Posterior vena cava (tissue), 2 donors: ENCODE measurements around the gene BNIPL. TPM values are rescaled to one million over a fixed set of nuclear protein-coding genes. Genes with fewer than 3 reads are reported as not detected.

Experiments used
- DNase-seq: peaks from one replicate; pipeline ENCODE4 v3.0.0-alpha.2; 2020; ENCODE audit warnings: low spot score
- intact Hi-C, 2 donors: fragments of 100-400 bp; cut with DNase I; formaldehyde crosslinking; loops; one replicate each; pipeline versions ENCODE4 v1.14.1 to v1.14.2; 2022 to 2023
- total RNA-seq, 2 donors: library from RNA; stranded (reverse); fragmentation: NEBNext Ultra II Directional; extraction: Animal tissue kit (Norgen Biotek cat#: 25700); gene quantifications; one replicate each; pipeline ENCODE4 v1.2.1, GENCODE V29; 2021
- donor health status: DM: yes; HTN: yes; CAD: no.
- donor health status: DM: yes; HTN: yes; CAD: no.

The BNIPL gene
- total RNA-seq, 2 donors from 2014 or later: 0.33 to 0.93 TPM

DNA sequence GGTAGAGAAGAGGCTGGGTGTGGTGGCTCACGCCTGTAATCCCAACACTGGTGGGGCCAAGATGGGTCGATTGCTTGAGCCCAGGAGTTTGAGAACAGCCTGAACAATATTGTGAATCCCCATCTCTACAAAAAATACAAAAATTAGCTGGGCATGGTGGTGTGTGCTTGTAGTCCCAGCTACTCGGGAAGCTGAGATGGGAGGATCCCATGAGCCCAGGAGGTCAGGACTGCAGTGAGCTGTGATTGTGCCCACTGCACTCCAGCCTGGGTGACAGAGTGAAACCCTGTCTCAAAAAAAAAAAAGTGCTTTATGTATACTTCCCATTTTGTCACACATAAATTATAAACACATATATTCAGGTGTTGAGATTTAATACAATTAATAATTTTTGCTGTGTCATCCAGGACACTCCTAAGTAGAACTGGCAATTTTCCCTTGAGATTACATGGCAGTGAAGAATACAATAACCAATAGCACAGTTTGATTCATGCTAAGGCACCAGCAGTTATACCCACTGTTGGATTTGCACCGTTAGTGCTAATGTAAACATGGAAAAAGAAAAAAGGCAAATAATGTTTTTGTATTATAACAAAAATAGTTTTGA lies 49.7 kb downstream of the BNIPL start:
- peak; percentile 25 for DNase-seq

More for the DNA sequence above, 49.7 kb downstream of the BNIPL start:
- intact Hi-C loops: no loop called here

Other genes starting within 250 kb of the BNIPL start
- 100 to 1,000 TPM; 136 to 183 TPM for gene CTSK, start 228.3 kb upstream of the BNIPL start, total RNA-seq
- gene ARNT, start 160.0 kb upstream of the BNIPL start, total RNA-seq: 10 to 100 TPM; 47.3 to 51.2 TPM
- gene CTXND2, start 149.4 kb upstream of the BNIPL start, total RNA-seq: not detected
- 10 to 100 TPM; 26.4 to 26.8 TPM for gene SETDB1, start 110.2 kb upstream of the BNIPL start, total RNA-seq
- 100 to 1,000 TPM; 112 to 133 TPM for gene CERS2, start 61.8 kb upstream of the BNIPL start, total RNA-seq
- under 1 TPM in 1 of 2 donors, not detected in 1; 0.19 TPM for gene ANXA9, start 54.3 kb upstream of the BNIPL start, total RNA-seq
- gene MINDY1, start 29.7 kb upstream of the BNIPL start, total RNA-seq: 10 to 100 TPM; 17.3 to 17.8 TPM
- 10 to 100 TPM; 15.5 to 17.4 TPM for gene PRUNE1, start 28.1 kb upstream of the BNIPL start, total RNA-seq
- gene C1orf56, start 11.2 kb downstream of the BNIPL start, total RNA-seq: 1 to 10 TPM; 3.3 to 4.6 TPM
- 10 to 100 TPM; 65.7 to 68.2 TPM for gene CDC42SE1, start 23.0 kb downstream of the BNIPL start, total RNA-seq
- 1 to 10 TPM; 2.0 to 3.2 TPM for gene MLLT11, start 23.8 kb downstream of the BNIPL start, total RNA-seq
- gene GABPB2, start 34.2 kb downstream of the BNIPL start, total RNA-seq: 10 to 100 TPM; 14.6 to 18.2 TPM
- 10 to 100 TPM in 1 of 2 donors, 1 to 10 TPM in 1; 6.9 to 10.1 TPM for gene SEMA6C, start 110.0 kb downstream of the BNIPL start, total RNA-seq
- gene TNFAIP8L2, start 120.1 kb downstream of the BNIPL start, total RNA-seq: 1 to 10 TPM; 3.0 to 4.2 TPM
- 1 to 10 TPM; 6.6 to 7.0 TPM for gene LYSMD1, start 129.3 kb downstream of the BNIPL start, total RNA-seq
- gene SCNM1, start 129.6 kb downstream of the BNIPL start, total RNA-seq: 10 to 100 TPM; 26.5 to 27.0 TPM
- gene TMOD4, start 139.4 kb downstream of the BNIPL start, total RNA-seq: under 1 TPM in 1 of 2 donors, not detected in 1; 0.88 TPM
- 10 to 100 TPM; 28.4 to 38.5 TPM for gene VPS72, start 153.6 kb downstream of the BNIPL start, total RNA-seq
- 10 to 100 TPM; 39.1 to 41.9 TPM for gene PIP5K1A, start 162.0 kb downstream of the BNIPL start, total RNA-seq
- gene PSMD4, start 218.1 kb downstream of the BNIPL start, total RNA-seq: 100 to 1,000 TPM; 131 to 139 TPM
- gene ZNF687, start 245.7 kb downstream of the BNIPL start, total RNA-seq: 10 to 100 TPM; 16.7 to 17.1 TPM